HepG2 (cell line): Measurements from ENCODE around the gene TTC39C. TPM values are rescaled to one million over a fixed set of nuclear protein-coding genes. Genes with fewer than 3 reads are reported as not detected.

ENCODE experiments used
- GATAD2A ChIP-seq: IDR thresholded peaks from 2 replicates; pipeline ENCODE4 v1.6.1; 2016
- JARID2 ChIP-seq: sonication (generic); formaldehyde crosslinking; IDR thresholded peaks from 2 replicates; pipeline ENCODE4 v1.8.1; 2023; ENCODE audit warnings: missing genetic modification reagents, inconsistent platforms; ENCODE audit not compliant: insufficient replicate concordance
- PRDM15 ChIP-seq: sonication (generic); formaldehyde crosslinking; IDR thresholded peaks from 2 replicates; pipeline ENCODE4 v1.4.0; 2020; ENCODE audit warnings: missing genetic modification reagents
- RARA ChIP-seq: IDR thresholded peaks from 2 replicates; pipeline ENCODE4 v1.6.1; 2016; ENCODE audit warnings: missing genetic modification reagents, missing compliant biosample characterization
- RERE ChIP-seq: IDR thresholded peaks from 2 replicates; pipeline ENCODE4 v1.6.1; 2016; ENCODE audit warnings: low read depth, missing genetic modification reagents, missing compliant biosample characterization
- SIX1 ChIP-seq: sonication (generic); formaldehyde crosslinking; IDR thresholded peaks from 2 replicates; pipeline ENCODE4 v1.4.0; 2020; ENCODE audit warnings: missing genetic modification reagents, borderline replicate concordance
- SMARCC2 ChIP-seq: fragments of 450-650 bp; IDR thresholded peaks from 2 replicates; pipeline ENCODE4 v1.6.1; 2017; ENCODE audit warnings: antibody characterized with exemption, mild to moderate bottlenecking
- TCF7 ChIP-seq: sonication (generic); IDR thresholded peaks from 2 replicates; pipeline ENCODE4 v1.6.1; 2016; ENCODE audit warnings: antibody characterized with exemption, low read depth
- ZNF446 ChIP-seq: sonication (generic); formaldehyde crosslinking; IDR thresholded peaks from 2 replicates; pipeline ENCODE4 v1.5.0; 2020; ENCODE audit warnings: mild to moderate bottlenecking, missing genetic modification reagents
- ZNF513 ChIP-seq: sonication (generic); formaldehyde crosslinking; conservative IDR thresholded peaks from 2 replicates; pipeline ENCODE4 v1.5.0; 2020; ENCODE audit warnings: missing genetic modification reagents
- ZNF780A ChIP-seq: sonication (generic); formaldehyde crosslinking; IDR thresholded peaks from 2 replicates; pipeline ENCODE4 v1.8.0; 2022; ENCODE audit warnings: mild to moderate bottlenecking, missing genetic modification reagents, moderate library complexity
- polyA plus RNA-seq, 8 experiments: library from polyadenylated mRNA; depleted of rRNA in 3 of 8; stranded (reverse) in 7 of 8; unstranded in 1 of 8; fragments of >200 nt; fragmentation: Illumina TruSeq in 4 of 8; extraction: Trizol in 4 of 8; gene quantifications; 2 replicates each; pipeline versions ENCODE4 v1.2.1 to v1.2.3, GENCODE V29; 2011 to 2016; ENCODE audit warnings: low read depth in 4 of 8, missing spikeins in 1 of 8, mixed read lengths in 1 of 8; ENCODE audit not compliant: insufficient read depth in 1 of 8
- total RNA-seq, 5 experiments: library from RNA; depleted of rRNA; stranded (reverse); fragments of >200 nt; fragmentation: Illumina TruSeq; extraction: Trizol; gene quantifications; 2 replicates each; pipeline ENCODE4 v1.2.3, GENCODE V29; 2016; ENCODE audit warnings: low read depth in 1 of 5
- TF ChIP-seq, protein P1 (sequence below): fragments of 450-650 bp; IDR thresholded peaks from 2 replicates; pipeline ENCODE4 v1.6.1; 2017; ENCODE audit warnings: mild to moderate bottlenecking
- TF ChIP-seq, protein P2 (sequence below): sonication (generic); formaldehyde crosslinking; IDR thresholded peaks from 2 replicates; pipeline ENCODE4 v1.4.0; 2020; ENCODE audit warnings: mild to moderate bottlenecking, missing genetic modification reagents
- TF ChIP-seq, protein P3 (sequence below): sonication (generic); formaldehyde crosslinking; IDR thresholded peaks from 2 replicates; pipeline ENCODE4 v1.4.0; 2020; ENCODE audit warnings: missing genetic modification reagents

TTC39C gene
- total and polyA plus RNA-seq, 2 of the 13 experiments (the other 11 are each of a cell fraction or from before 2014, with no cell fraction given): 19.1 to 25.9 TPM

DNA sequence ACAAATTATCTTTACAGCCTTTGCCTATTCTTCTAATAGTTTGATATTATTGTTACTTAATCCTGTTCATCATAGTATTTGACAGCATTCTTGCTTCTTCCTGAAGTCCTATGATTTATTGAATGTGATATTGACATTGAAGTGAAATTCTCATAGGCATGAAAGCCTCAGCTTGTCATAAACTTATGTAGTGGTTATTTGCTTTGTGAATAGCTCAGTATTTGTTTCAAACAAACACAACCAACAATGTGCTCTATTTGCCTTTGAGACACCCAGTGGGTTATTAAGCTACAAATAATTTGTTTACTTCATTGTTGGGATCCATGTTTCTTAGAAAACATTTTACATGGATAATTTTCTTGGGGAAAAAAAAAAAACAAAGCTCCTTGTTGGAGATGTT is 57.2 kb downstream of the TTC39C start (continued):
- TF ChIP-seq, protein P1, sequence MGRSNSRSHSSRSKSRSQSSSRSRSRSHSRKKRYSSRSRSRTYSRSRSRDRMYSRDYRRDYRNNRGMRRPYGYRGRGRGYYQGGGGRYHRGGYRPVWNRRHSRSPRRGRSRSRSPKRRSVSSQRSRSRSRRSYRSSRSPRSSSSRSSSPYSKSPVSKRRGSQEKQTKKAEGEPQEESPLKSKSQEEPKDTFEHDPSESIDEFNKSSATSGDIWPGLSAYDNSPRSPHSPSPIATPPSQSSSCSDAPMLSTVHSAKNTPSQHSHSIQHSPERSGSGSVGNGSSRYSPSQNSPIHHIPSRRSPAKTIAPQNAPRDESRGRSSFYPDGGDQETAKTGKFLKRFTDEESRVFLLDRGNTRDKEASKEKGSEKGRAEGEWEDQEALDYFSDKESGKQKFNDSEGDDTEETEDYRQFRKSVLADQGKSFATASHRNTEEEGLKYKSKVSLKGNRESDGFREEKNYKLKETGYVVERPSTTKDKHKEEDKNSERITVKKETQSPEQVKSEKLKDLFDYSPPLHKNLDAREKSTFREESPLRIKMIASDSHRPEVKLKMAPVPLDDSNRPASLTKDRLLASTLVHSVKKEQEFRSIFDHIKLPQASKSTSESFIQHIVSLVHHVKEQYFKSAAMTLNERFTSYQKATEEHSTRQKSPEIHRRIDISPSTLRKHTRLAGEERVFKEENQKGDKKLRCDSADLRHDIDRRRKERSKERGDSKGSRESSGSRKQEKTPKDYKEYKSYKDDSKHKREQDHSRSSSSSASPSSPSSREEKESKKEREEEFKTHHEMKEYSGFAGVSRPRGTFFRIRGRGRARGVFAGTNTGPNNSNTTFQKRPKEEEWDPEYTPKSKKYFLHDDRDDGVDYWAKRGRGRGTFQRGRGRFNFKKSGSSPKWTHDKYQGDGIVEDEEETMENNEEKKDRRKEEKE: no peak
- TF ChIP-seq, protein P2, sequence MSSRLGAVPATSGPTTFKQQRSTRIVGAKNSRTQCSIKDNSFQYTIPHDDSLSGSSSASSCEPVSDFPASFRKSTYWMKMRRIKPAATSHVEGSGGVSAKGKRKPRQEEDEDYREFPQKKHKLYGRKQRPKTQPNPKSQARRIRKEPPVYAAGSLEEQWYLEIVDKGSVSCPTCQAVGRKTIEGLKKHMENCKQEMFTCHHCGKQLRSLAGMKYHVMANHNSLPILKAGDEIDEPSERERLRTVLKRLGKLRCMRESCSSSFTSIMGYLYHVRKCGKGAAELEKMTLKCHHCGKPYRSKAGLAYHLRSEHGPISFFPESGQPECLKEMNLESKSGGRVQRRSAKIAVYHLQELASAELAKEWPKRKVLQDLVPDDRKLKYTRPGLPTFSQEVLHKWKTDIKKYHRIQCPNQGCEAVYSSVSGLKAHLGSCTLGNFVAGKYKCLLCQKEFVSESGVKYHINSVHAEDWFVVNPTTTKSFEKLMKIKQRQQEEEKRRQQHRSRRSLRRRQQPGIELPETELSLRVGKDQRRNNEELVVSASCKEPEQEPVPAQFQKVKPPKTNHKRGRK: no peak
- TF ChIP-seq SMARCC2 (no peak), RERE (CRISPR knock-in tag) (no peak), ZNF446 (CRISPR knock-in tag) (no peak), PRDM15 (CRISPR knock-in tag) (no peak), SIX1 (CRISPR knock-in tag) (no peak), TCF7 (peak; percentile 53), ZNF513 (CRISPR knock-in tag) (no peak), RARA (CRISPR knock-in tag) (peak; percentile 44), JARID2 (CRISPR knock-in tag) (no peak), GATAD2A (CRISPR knock-in tag) (no peak), ZNF780A (CRISPR knock-in tag) (no peak)
- TF ChIP-seq, protein P3, sequence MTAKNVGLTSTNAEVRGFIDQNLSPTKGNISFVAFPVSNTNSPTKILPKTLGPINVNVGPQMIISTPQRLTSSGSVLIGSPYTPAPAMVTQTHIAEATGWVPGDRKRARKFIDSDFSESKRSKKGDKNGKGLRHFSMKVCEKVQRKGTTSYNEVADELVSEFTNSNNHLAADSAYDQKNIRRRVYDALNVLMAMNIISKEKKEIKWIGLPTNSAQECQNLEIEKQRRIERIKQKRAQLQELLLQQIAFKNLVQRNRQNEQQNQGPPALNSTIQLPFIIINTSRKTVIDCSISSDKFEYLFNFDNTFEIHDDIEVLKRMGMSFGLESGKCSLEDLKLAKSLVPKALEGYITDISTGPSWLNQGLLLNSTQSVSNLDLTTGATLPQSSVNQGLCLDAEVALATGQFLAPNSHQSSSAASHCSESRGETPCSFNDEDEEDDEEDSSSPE (CRISPR knock-in tag): no peak
